NCI-H446 (cell line): ENCODE measurements around the gene METRN.
"Not testable (repeated sequence)": the region's sequence is repeated elsewhere in the genome, so short reads cannot be mapped to it uniquely, and the experiment has no call there.

Source experiments
- DNase-seq, 2 experiments: peaks; one replicate each; lab custom pipeline; 2025; lab: John Stamatoyannopoulos, UW

Gene METRN

GRCh38 chr16:691242-691641 is 23.7 kb upstream of the METRN start:
- not testable (repeated sequence) for DNase-seq

DNA sequence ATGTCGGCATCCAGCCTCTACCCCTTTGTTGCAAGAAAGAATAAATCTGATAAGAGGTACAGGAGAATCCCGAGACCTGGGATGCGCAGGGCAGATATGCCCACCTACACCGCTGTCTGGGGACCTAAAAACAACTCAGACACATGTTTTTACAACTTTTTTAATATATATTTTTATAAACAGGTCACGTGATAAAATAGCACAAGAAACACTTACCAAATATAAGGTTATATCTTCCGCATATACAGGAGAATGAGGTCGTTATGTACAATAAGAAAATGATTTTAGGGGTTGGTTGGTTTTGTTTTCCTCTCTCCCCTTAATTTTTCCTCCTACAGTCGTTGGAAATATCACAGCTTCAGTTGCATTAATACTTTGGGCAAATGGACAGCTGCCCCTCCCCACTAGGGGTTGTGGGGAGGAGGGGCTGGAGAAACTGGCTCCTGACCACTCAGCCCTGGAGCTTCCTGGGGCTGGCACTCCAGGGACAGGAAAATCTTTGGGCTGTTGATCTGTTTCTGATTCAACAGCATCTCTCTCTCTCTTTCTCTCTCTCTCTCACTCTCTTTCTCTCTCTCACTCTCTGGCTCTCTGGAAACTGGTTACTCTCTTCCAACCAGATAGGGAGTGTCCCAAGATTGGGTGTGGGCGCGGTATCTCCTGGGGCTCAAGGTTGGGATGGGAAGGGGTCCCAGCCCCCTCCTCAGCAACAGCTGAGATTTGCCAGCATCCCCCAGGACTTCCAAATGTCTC is 22.4 kb upstream of the METRN start:
- DNase-seq = no peak

- no peak for DNase-seq
These were observed 21.6 kb upstream of the METRN start for GRCh38 chr16:693364-693763.

- DNase-seq = no peak
These were observed 21.2 kb upstream of the METRN start for GRCh38 chr16:693766-694165.

DNA sequence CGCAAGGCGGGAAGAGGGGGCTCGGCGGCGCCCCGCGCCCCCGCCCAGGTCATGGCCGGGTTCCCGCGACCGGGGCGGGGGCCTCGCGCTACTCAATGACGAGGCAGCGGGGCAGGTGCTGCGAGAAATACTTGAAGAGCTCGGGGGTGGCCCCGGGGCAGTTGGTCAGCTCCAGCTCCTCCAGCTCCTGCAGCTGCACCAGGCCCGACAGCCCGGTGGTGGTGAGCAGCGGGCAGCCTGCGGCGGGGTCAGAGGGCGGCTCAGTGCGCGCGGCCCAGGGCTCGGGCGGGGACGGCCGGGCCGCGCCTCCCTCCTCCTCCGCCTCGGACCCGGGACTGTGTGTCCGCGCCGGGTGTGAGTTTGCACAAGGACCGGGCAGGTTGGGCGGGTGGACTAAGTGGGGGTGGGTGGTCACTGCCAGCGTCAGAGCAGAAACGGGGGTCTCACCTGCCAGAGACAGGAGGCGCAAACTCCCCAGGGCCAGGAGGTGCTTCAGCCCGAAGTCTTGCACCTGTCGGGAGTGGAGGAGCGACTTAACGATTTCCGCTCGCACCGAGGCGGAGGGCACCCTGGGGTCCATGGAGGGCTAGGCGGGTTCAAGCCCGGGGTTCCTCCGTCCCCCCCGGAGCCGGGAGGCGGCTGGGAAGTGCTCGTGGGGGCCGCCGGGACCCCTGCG is 20.6 kb upstream of the METRN start:
- DNase-seq = no peak

- DNase-seq = no peak
These were observed 20.0 kb upstream of the METRN start for GRCh38 chr16:694863-695354.

- no peak for DNase-seq
These were observed 19.4 kb upstream of the METRN start for GRCh38 chr16:695355-696089.

GRCh38 chr16:698911-699671 is 15.8 kb upstream of the METRN start:
- DNase-seq = no peak

- DNase-seq = no peak
These were observed 14.0 kb upstream of the METRN start for GRCh38 chr16:700684-701584.

- no peak for DNase-seq
These were observed 12.6 kb upstream of the METRN start for GRCh38 chr16:702341-702740.

DNA sequence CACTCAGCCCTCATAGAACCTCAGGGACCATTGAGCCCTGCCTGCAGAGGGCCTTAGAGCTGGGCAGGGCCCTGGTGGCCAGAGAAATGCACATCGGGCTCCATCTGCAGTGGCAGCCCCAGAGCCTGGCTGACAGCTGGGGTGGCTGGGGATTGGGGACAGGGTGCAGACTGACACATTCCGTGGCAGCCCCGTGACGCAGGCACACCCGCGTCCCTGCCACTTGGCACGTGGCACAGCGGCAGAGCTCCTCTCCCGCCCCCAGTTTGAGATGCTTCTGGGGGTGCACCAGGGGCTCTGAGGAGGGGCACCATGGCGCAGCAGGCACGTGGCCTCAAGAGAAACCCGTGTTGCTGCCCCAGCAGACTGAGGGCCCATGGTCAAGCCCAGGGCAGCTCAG is 11.5 kb upstream of the METRN start:
- no peak for DNase-seq

GRCh38 chr16:704047-704446 is 10.9 kb upstream of the METRN start:
- no peak for DNase-seq

- DNase-seq = no peak
These were observed 10.2 kb upstream of the METRN start for GRCh38 chr16:704552-705380.

DNA sequence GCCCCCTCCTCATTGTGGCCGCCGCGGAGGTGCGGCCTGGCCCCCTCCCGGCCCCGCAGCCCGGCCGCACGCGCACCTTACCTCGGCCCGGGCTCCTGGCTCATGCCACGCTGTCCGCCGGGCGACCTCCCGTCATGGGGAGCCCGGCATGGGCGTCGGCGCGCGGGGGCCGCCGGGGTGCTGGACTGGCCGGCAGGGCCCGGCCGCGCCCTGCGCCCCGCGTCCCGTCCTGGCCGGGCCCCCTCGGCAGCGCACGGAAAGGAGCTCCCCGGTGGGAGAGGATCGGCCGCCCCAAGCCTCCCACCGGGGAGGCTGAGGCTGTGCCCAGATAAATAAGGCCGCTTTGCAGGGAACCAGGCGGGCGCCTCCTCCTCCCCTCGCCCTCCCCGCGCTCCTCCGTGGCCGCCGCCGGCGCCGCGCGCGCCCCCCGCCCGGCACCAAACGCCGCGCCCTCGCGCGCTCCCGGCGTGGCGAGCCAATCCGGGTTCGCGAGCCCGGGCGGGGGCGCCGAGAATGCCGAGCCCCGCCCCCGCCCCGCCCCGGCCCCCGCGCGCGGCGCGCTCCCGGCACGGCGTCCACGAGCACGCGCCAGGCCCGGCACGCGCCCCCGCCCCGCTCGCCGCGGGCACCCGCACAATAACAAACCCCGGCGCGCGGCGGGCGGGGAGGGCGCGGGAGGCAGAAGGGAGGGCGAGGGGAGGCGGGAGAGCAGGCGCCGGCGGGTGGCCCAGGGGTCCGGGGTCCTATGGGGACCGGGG is 9.3 kb upstream of the METRN start, which contains the start of gene FBXL16:
FBXL16 (minus strand) TSS at position 371 of the 758 bp plus-strand sequence. CDS start 8,396 bp downstream, outside the sequence.
- peak in 1 of 2 experiments; percentile 87 for DNase-seq

DNA sequence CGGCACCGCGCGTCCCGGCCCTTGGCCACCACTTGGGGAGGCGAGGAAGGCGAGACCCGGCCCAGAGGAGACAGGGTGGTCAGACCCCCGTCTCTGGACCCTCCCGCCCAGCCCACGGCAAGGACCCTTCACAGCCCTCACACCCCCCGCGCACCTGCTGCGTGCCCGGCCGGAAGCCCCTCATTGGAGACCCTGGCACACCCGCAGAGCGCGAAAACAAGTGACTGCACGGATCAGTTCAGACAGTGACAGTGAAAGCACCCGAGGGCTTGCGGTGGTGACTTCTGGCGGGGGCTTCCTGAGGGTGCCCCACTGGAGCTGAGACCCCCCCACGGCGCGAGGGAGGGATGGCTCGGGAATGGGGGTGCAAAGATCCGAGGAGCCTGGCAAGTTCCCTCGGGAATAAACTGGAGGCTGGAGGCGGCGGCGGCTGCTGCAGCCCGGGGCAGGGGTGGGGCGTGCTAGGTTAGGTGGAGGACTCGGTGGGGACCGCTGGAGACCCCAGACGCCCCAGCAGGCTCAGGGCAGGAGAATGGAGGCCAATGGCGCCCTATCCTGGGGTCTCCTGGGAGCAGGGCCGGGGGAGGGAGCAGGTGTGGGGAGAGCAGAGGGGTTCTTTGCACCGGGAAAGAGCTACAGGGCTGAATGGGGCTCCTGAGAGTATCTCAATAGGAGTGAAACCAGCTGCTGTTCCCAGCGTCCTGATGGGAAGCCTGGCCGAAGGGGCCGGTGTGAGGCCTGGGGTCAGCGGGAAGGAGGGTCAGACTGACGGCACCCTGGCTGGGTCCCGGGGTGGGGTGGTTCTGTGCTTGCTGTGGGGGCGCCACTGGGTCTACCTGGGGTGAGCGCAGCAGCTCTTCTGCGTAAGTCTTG is 8.5 kb upstream of the METRN start:
- DNase-seq = no peak

- no peak for DNase-seq
These were observed 7.8 kb upstream of the METRN start for GRCh38 chr16:707062-707538.

DNA sequence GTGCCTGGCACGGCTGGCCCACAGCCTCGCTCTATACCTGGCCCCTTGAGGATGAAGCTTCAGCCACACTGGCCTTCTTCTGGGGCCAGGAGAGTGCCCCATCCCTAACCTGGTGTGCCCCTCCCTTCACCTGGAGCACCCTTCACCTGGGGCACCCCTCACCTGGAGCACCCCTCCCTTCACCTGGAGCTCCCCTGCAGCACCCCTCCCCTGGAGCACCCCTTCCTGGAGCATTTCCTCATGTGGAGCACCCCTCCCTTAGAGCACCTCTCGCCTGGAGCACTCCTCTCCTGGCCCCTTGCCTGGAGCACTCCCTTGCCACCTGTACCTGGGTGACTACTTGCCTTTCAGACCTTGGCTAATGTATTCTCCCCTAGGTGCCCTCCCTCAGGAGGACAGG is 6.9 kb upstream of the METRN start:
- no peak for DNase-seq

- DNase-seq = no peak
These were observed 6.0 kb upstream of the METRN start for GRCh38 chr16:708959-709358.
